Left lung (tissue), 10 donors: Measurements from ENCODE around the gene B3GNT4. TPM values are rescaled to one million over a fixed set of nuclear protein-coding genes. Genes with fewer than 3 reads are reported as not detected.

Source experiments
- ATAC-seq: fragments of 200-7000 bp; cut with Tn5 transposase; one replicate; pipeline ENCODE4 v1.9.1; 2020; ENCODE audit warnings: moderate library complexity
- DNase-seq, 4 donors: peaks; one replicate each; pipeline ENCODE4 v3.0.0-alpha.2; 2013 to 2020
- H3K27ac ChIP-seq, 2 donors: fragments of 200-600 bp; sonication (generic) in 1 of 2; one replicate each; pipeline versions ENCODE4 v1.5.0 to v1.8.0; 2020 to 2021
- H3K27me3 ChIP-seq, 2 donors: fragments of 200-600 bp; sonication (generic) in 1 of 2; one replicate each; pipeline versions ENCODE4 v1.5.0 to v1.8.0; 2020 to 2021
- H3K36me3 ChIP-seq, 2 donors: fragments of 200-600 bp; sonication (generic) in 1 of 2; one replicate each; pipeline versions ENCODE4 v1.5.0 to v1.8.0; 2020 to 2021
- H3K4me1 ChIP-seq, 2 donors: fragments of 200-600 bp; one replicate each; pipeline ENCODE4 v1.8.0; 2021
- H3K4me3 ChIP-seq, 2 donors: fragments of 200-600 bp; sonication (generic) in 1 of 2; one replicate each; pipeline versions ENCODE4 v1.5.0 to v1.8.0; 2020 to 2021; ENCODE audit warnings: mild to moderate bottlenecking in 1 of 2
- H3K9me3 ChIP-seq, 2 donors: fragments of 200-600 bp; sonication (generic) in 1 of 2; one replicate each; pipeline versions ENCODE4 v1.5.0 to v1.8.0; 2020 to 2021
- intact Hi-C, 2 donors: fragments of 100-400 bp; cut with DNase I; formaldehyde crosslinking; loops; one replicate each; pipeline versions ENCODE4 v1.11.2 to v1.14.2; 2022
- polyA plus RNA-seq, 6 donors: library from polyadenylated mRNA; unstranded; fragments of 120-200 nt; gene quantifications; one replicate each; pipeline ENCODE4 v1.2.1, GENCODE V29; 2013; ENCODE audit not compliant: insufficient read length in 6 of 6
- total RNA-seq, 2 donors: library from RNA; stranded (reverse); fragmentation: NEBNext Ultra II Directional; extraction: Animal tissue kit (Norgen Biotek cat#: 25700); gene quantifications; one replicate each; pipeline ENCODE4 v1.2.1, GENCODE V29; 2021
- TF ChIP-seq, protein P1 (sequence below), 2 donors: fragments of 200-600 bp; sonication (generic) in 1 of 2; IDR thresholded peaks; one replicate each; pipeline versions ENCODE4 v1.5.0 to v1.8.0; 2021; ENCODE audit warnings: antibody characterized with exemption in 2 of 2
- donor health status: DM: no; HTN: yes; CAD: no.
- donor health status: DM: no; HTN: no; CAD: no.

Gene B3GNT4
- total and polyA plus RNA-seq, 8 donors = 0.22 to 1.6 (median 0.82) TPM

DNA sequence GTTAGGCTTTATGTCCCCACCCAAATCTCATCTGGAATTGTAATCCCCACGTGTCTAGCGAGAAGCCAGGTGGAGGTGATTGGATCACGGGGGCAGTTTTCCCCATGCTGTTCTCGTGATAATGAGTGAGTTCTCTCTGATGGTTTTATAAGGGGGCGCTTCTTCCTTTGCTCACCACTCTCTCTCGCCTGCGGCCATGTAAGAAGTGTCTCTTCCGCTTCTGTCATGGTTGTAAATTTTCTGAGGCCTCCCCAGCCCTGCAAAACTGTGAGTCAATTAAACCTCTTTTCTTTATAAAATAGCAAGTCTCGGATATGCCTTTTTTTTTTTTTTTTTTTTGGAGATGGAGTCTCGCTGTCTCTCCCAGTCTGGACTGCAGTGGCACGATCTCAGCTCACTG is 42.7 kb upstream of the B3GNT4 start:
- Histone ChIP-seq H3K27me3 (peaks cover 0 to 7% of the 10 kb centered on the region in 2 donors), H3K27ac (no peak overlapping the region), H3K4me3 (no peak overlapping the region), H3K36me3 (no peaks in the 10 kb centered on the region), H3K4me1 (no peaks in the 10 kb centered on the region), H3K9me3 (no peaks in the 10 kb centered on the region)
- TF ChIP-seq, protein P1, sequence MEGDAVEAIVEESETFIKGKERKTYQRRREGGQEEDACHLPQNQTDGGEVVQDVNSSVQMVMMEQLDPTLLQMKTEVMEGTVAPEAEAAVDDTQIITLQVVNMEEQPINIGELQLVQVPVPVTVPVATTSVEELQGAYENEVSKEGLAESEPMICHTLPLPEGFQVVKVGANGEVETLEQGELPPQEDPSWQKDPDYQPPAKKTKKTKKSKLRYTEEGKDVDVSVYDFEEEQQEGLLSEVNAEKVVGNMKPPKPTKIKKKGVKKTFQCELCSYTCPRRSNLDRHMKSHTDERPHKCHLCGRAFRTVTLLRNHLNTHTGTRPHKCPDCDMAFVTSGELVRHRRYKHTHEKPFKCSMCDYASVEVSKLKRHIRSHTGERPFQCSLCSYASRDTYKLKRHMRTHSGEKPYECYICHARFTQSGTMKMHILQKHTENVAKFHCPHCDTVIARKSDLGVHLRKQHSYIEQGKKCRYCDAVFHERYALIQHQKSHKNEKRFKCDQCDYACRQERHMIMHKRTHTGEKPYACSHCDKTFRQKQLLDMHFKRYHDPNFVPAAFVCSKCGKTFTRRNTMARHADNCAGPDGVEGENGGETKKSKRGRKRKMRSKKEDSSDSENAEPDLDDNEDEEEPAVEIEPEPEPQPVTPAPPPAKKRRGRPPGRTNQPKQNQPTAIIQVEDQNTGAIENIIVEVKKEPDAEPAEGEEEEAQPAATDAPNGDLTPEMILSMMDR (IDR thresholded peaks at IDR 0.05) = no peak
- ATAC-seq (no peak), DNase-seq (no peak)
- intact Hi-C loops = no loop called here

DNA sequence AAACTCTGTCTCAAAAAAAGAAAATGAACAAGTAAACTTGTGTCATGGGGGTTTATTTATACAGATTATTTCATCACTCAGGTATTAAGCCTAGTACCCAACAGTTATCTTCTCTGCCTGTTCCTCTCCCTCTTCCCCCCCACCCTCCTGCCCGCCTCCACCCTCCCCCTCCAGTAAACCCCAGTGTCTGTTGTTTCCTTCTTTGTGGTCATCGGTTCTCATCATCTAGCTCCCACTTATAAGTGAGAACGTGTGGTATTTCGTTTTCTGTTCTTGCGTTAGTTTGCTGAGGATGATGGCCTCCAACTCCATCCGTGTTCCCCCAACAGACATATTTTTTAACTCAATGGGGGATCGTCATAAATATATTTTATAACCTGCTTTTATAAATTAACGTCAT is 41.8 kb upstream of the B3GNT4 start:
- DNase-seq = no peak
- Histone ChIP-seq H3K4me3 (no peak overlapping the region), H3K27ac (no peak overlapping the region), H3K27me3 (peaks cover 0 to 7% of the 10 kb centered on the region in 2 donors), H3K36me3 (no peaks in the 10 kb centered on the region), H3K9me3 (no peaks in the 10 kb centered on the region), H3K4me1 (no peaks in the 10 kb centered on the region)
- intact Hi-C loops = no loop called here
- TF ChIP-seq, protein P1 (IDR thresholded peaks at IDR 0.05) = no peak
- no peak for ATAC-seq

GRCh38 chr12:122162976-122163375 is 40.5 kb upstream of the B3GNT4 start:
- ATAC-seq (no peak), DNase-seq (no peak)
- Histone ChIP-seq H3K4me3 (no peak overlapping the region), H3K9me3 (no peaks in the 10 kb centered on the region), H3K27ac (no peak overlapping the region), H3K36me3 (no peaks in the 10 kb centered on the region), H3K27me3 (peaks cover 0 to 7% of the 10 kb centered on the region in 2 donors), H3K4me1 (no peaks in the 10 kb centered on the region)
- TF ChIP-seq, protein P1 (IDR thresholded peaks at IDR 0.05) = no peak
- intact Hi-C loops = no loop called here

DNA sequence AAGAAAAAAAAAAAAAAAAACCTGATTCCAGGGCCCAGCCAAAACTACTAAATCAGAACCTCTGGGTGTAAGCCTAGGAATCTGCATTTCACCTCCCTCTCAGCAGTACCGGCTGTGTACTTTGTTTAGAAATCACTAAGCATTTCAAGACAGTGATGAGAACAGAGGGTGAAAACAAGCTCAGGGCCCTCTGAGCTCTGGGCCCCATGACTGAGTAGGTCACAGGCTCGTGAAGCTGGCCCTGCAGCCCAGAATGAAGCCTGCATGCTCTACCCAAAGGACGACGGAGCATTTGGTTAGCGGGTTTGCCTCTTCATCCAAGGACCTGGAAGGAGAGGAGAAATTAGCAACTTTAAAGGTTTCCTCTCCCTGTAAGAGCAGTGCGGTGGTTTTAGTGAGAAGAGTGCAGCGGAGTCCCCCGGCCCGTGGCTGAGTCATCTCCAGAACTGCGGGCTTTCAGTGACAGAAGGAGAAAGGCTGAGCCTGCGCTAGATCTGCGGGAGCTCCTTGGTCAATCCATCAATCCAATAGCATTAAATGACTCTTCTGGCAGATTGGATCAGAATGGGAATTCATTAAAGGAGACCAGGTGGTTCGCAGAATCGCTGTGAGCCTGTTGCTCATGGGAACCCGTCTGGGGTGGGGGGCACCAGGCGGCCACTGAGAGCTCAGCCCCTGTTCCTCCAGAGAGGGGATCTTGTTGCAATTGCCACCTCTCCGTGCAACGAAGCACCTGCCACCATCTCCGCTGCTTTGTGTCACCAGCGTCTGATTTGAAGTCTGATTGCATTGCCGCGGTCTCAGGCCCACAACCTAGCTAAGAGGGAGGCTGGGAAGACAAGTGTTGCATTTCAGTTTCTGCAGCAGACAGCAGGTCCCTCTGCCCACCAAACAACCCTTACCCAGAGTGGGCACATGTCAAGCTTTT is 36.8 kb upstream of the B3GNT4 start:
- H3K27ac ChIP-seq = no peak overlapping the region
- H3K4me3 ChIP-seq = no peak overlapping the region
- peaks cover 0 to 7% of the 10 kb centered on the region in 2 donors for H3K27me3 ChIP-seq
- DNase-seq = no peak
- H3K4me1 ChIP-seq = no peaks in the 10 kb centered on the region
- no peaks in the 10 kb centered on the region for H3K9me3 ChIP-seq
- intact Hi-C loops = no loop called here
- TF ChIP-seq, protein P1 (IDR thresholded peaks at IDR 0.05) = no peak
- H3K36me3 ChIP-seq = no peaks in the 10 kb centered on the region
- no peak for ATAC-seq

- no peak overlapping the region for H3K27ac ChIP-seq
- intact Hi-C loops = no loop called here
- no peak for DNase-seq
- H3K4me3 ChIP-seq = no peak overlapping the region
- no peaks in the 10 kb centered on the region for H3K36me3 ChIP-seq
- no peak for ATAC-seq
- H3K4me1 ChIP-seq = no peaks in the 10 kb centered on the region
- TF ChIP-seq, protein P1 (IDR thresholded peaks at IDR 0.05) = no peak
- H3K27me3 ChIP-seq = peaks cover 0 to 7% of the 10 kb centered on the region in 2 donors
- H3K9me3 ChIP-seq = no peaks in the 10 kb centered on the region
Measured at GRCh38 chr12:122167356-122167925, 36.1 kb upstream of the B3GNT4 start.
